ENCODE measurements around the gene GRM7.

Gene GRM7

GRCh38 chr3:6965881-6966280 is 105.0 kb downstream of the GRM7 start:
- H3K9ac ChIP-seq (ENCODE audit: low read length in 2 of 2): no peak overlapping the region
- H3K9me3 ChIP-seq (ENCODE audit: control insufficient read depth in 2 of 2, low read length in 2 of 2): no peaks in the 10 kb centered on the region
- no peaks in the 10 kb centered on the region for H3K4me1 ChIP-seq (ENCODE audit: control insufficient read depth, insufficient read depth, low read length)
- H3K27me3 ChIP-seq (ENCODE audit: control insufficient read depth in 1 of 2, insufficient read depth in 2 of 2, low read length in 2 of 2): no peaks in the 10 kb centered on the region
- no peak overlapping the region for H3K27ac ChIP-seq (ENCODE audit: low read length)
- no peaks in the 10 kb centered on the region for H3K36me3 ChIP-seq (ENCODE audit: control insufficient read depth in 2 of 2, insufficient read depth in 2 of 2, low read length in 2 of 2)
- no peak overlapping the region for H3K4me3 ChIP-seq (ENCODE audit: low read length in 2 of 2)

- Histone ChIP-seq H3K4me1 (ENCODE audit: control insufficient read depth, insufficient read depth, low read length) (no peaks in the 10 kb centered on the region), H3K27ac (ENCODE audit: low read length) (no peak overlapping the region), H3K27me3 (ENCODE audit: control insufficient read depth in 1 of 2, insufficient read depth in 2 of 2, low read length in 2 of 2) (no peaks in the 10 kb centered on the region), H3K9me3 (ENCODE audit: control insufficient read depth in 2 of 2, low read length in 2 of 2) (no peaks in the 10 kb centered on the region), H3K36me3 (ENCODE audit: control insufficient read depth in 2 of 2, insufficient read depth in 2 of 2, low read length in 2 of 2) (no peaks in the 10 kb centered on the region), H3K4me3 (ENCODE audit: low read length in 2 of 2) (no peak overlapping the region), H3K9ac (ENCODE audit: low read length in 2 of 2) (no peak overlapping the region)
These were observed 111.0 kb downstream of the GRM7 start for GRCh38 chr3:6971933-6972332.

GRCh38 chr3:6985848-6986247 is 124.9 kb downstream of the GRM7 start:
- Histone ChIP-seq H3K27ac (ENCODE audit: low read length) (no peak overlapping the region), H3K9ac (ENCODE audit: low read length in 2 of 2) (no peak overlapping the region), H3K36me3 (ENCODE audit: control insufficient read depth in 2 of 2, insufficient read depth in 2 of 2, low read length in 2 of 2) (no peaks in the 10 kb centered on the region), H3K4me1 (ENCODE audit: control insufficient read depth, insufficient read depth, low read length) (no peaks in the 10 kb centered on the region), H3K27me3 (ENCODE audit: control insufficient read depth in 1 of 2, insufficient read depth in 2 of 2, low read length in 2 of 2) (no peaks in the 10 kb centered on the region), H3K9me3 (ENCODE audit: control insufficient read depth in 2 of 2, low read length in 2 of 2) (no peaks in the 10 kb centered on the region), H3K4me3 (ENCODE audit: low read length in 2 of 2) (no peak overlapping the region)

GRCh38 chr3:6989608-6990291 is 128.8 kb downstream of the GRM7 start:
- H3K36me3 ChIP-seq (ENCODE audit: control insufficient read depth in 2 of 2, insufficient read depth in 2 of 2, low read length in 2 of 2): no peaks in the 10 kb centered on the region
- no peak overlapping the region for H3K4me3 ChIP-seq (ENCODE audit: low read length in 2 of 2)
- no peak overlapping the region for H3K9ac ChIP-seq (ENCODE audit: low read length in 2 of 2)
- no peaks in the 10 kb centered on the region for H3K4me1 ChIP-seq (ENCODE audit: control insufficient read depth, insufficient read depth, low read length)
- H3K27ac ChIP-seq (ENCODE audit: low read length): no peak overlapping the region
- H3K27me3 ChIP-seq (ENCODE audit: control insufficient read depth in 1 of 2, insufficient read depth in 2 of 2, low read length in 2 of 2): no peaks in the 10 kb centered on the region
- H3K9me3 ChIP-seq (ENCODE audit: control insufficient read depth in 2 of 2, low read length in 2 of 2): no peaks in the 10 kb centered on the region

- H3K4me1 ChIP-seq (ENCODE audit: control insufficient read depth, insufficient read depth, low read length): no peaks in the 10 kb centered on the region
- no peak overlapping the region for H3K9ac ChIP-seq (ENCODE audit: low read length in 2 of 2)
- H3K36me3 ChIP-seq (ENCODE audit: control insufficient read depth in 2 of 2, insufficient read depth in 2 of 2, low read length in 2 of 2): no peaks in the 10 kb centered on the region
- H3K9me3 ChIP-seq (ENCODE audit: control insufficient read depth in 2 of 2, low read length in 2 of 2): no peaks in the 10 kb centered on the region
- no peak overlapping the region for H3K4me3 ChIP-seq (ENCODE audit: low read length in 2 of 2)
- no peaks in the 10 kb centered on the region for H3K27me3 ChIP-seq (ENCODE audit: control insufficient read depth in 1 of 2, insufficient read depth in 2 of 2, low read length in 2 of 2)
- no peak overlapping the region for H3K27ac ChIP-seq (ENCODE audit: low read length)
These were observed 133.3 kb downstream of the GRM7 start for GRCh38 chr3:6994081-6994668.

GRCh38 chr3:7000501-7000900 is 139.6 kb downstream of the GRM7 start:
- Histone ChIP-seq H3K27ac (ENCODE audit: low read length) (no peak overlapping the region), H3K4me3 (ENCODE audit: low read length in 2 of 2) (no peak overlapping the region), H3K27me3 (ENCODE audit: control insufficient read depth in 1 of 2, insufficient read depth in 2 of 2, low read length in 2 of 2) (no peaks in the 10 kb centered on the region), H3K36me3 (ENCODE audit: control insufficient read depth in 2 of 2, insufficient read depth in 2 of 2, low read length in 2 of 2) (no peaks in the 10 kb centered on the region), H3K4me1 (ENCODE audit: control insufficient read depth, insufficient read depth, low read length) (no peaks in the 10 kb centered on the region), H3K9ac (ENCODE audit: low read length in 2 of 2) (no peak overlapping the region), H3K9me3 (ENCODE audit: control insufficient read depth in 2 of 2, low read length in 2 of 2) (peaks cover 0 to 2% of the 10 kb centered on the region in 2 donors)

- Histone ChIP-seq H3K4me3 (ENCODE audit: low read length in 2 of 2) (no peak overlapping the region), H3K27me3 (ENCODE audit: control insufficient read depth in 1 of 2, insufficient read depth in 2 of 2, low read length in 2 of 2) (no peaks in the 10 kb centered on the region), H3K36me3 (ENCODE audit: control insufficient read depth in 2 of 2, insufficient read depth in 2 of 2, low read length in 2 of 2) (no peaks in the 10 kb centered on the region), H3K9me3 (ENCODE audit: control insufficient read depth in 2 of 2, low read length in 2 of 2) (peaks cover 0 to 2% of the 10 kb centered on the region in 2 donors), H3K27ac (ENCODE audit: low read length) (no peak overlapping the region), H3K4me1 (ENCODE audit: control insufficient read depth, insufficient read depth, low read length) (no peaks in the 10 kb centered on the region), H3K9ac (ENCODE audit: low read length in 2 of 2) (no peak overlapping the region)
These were observed 140.5 kb downstream of the GRM7 start for GRCh38 chr3:7001370-7001769.

- H3K27me3 ChIP-seq (ENCODE audit: control insufficient read depth in 1 of 2, insufficient read depth in 2 of 2, low read length in 2 of 2): no peaks in the 10 kb centered on the region
- H3K4me1 ChIP-seq (ENCODE audit: control insufficient read depth, insufficient read depth, low read length): no peaks in the 10 kb centered on the region
- no peak overlapping the region for H3K4me3 ChIP-seq (ENCODE audit: low read length in 2 of 2)
- no peaks in the 10 kb centered on the region for H3K36me3 ChIP-seq (ENCODE audit: control insufficient read depth in 2 of 2, insufficient read depth in 2 of 2, low read length in 2 of 2)
- H3K9ac ChIP-seq (ENCODE audit: low read length in 2 of 2): no peak overlapping the region
- H3K27ac ChIP-seq (ENCODE audit: low read length): no peak overlapping the region
- H3K9me3 ChIP-seq (ENCODE audit: control insufficient read depth in 2 of 2, low read length in 2 of 2): peaks cover 4 to 5% of the 10 kb centered on the region in 2 donors
These were observed 154.9 kb downstream of the GRM7 start for GRCh38 chr3:7015683-7016440.

- Histone ChIP-seq H3K9ac (ENCODE audit: low read length in 2 of 2) (no peak overlapping the region), H3K36me3 (ENCODE audit: control insufficient read depth in 2 of 2, insufficient read depth in 2 of 2, low read length in 2 of 2) (no peaks in the 10 kb centered on the region), H3K27ac (ENCODE audit: low read length) (no peak overlapping the region), H3K9me3 (ENCODE audit: control insufficient read depth in 2 of 2, low read length in 2 of 2) (no peaks in the 10 kb centered on the region), H3K4me1 (ENCODE audit: control insufficient read depth, insufficient read depth, low read length) (no peaks in the 10 kb centered on the region), H3K4me3 (ENCODE audit: low read length in 2 of 2) (no peak overlapping the region), H3K27me3 (ENCODE audit: control insufficient read depth in 1 of 2, insufficient read depth in 2 of 2, low read length in 2 of 2) (no peaks in the 10 kb centered on the region)
These were observed 164.8 kb downstream of the GRM7 start for GRCh38 chr3:7025581-7026300.

- no peaks in the 10 kb centered on the region for H3K36me3 ChIP-seq (ENCODE audit: control insufficient read depth in 2 of 2, insufficient read depth in 2 of 2, low read length in 2 of 2)
- H3K27me3 ChIP-seq (ENCODE audit: control insufficient read depth in 1 of 2, insufficient read depth in 2 of 2, low read length in 2 of 2): no peaks in the 10 kb centered on the region
- H3K4me1 ChIP-seq (ENCODE audit: control insufficient read depth, insufficient read depth, low read length): no peaks in the 10 kb centered on the region
- no peak overlapping the region for H3K4me3 ChIP-seq (ENCODE audit: low read length in 2 of 2)
- H3K9me3 ChIP-seq (ENCODE audit: control insufficient read depth in 2 of 2, low read length in 2 of 2): peaks cover 0 to under 1% of the 10 kb centered on the region in 2 donors
- H3K9ac ChIP-seq (ENCODE audit: low read length in 2 of 2): no peak overlapping the region
- no peak overlapping the region for H3K27ac ChIP-seq (ENCODE audit: low read length)
These were observed 168.6 kb downstream of the GRM7 start for GRCh38 chr3:7029562-7029961.
